PFSK-1 (cell line): ENCODE measurements around the gene RBM44.

Source experiments
- FOXP2 ChIP-seq: optimal IDR thresholded peaks from 2 replicates; pipeline ENCODE3; 2011; ENCODE audit warnings: borderline replicate concordance, control low read depth, inconsistent platforms; ENCODE audit not compliant: insufficient read depth; ENCODE audit errors: extremely low read length, extremely low read depth
- POLR2AphosphoS5 ChIP-seq: IDR thresholded peaks from 2 replicates; pipeline ENCODE4 v1.6.1; 2012; ENCODE audit warnings: low read depth, mild to moderate bottlenecking, control low read depth, low read length, moderate library complexity
- REST ChIP-seq, 2 experiments: IDR thresholded peaks; 2 replicates each; pipeline versions ENCODE4 v1.6.1 to v1.8.0; 2011 to 2012; ENCODE audit warnings: low read depth in 2 of 2, low read length in 2 of 2, control low read depth in 1 of 2, inconsistent platforms in 1 of 2, mild to moderate bottlenecking in 1 of 2, moderate library complexity in 1 of 2; ENCODE audit not compliant: insufficient read depth in 1 of 2
- SIN3A ChIP-seq: IDR thresholded peaks from 2 replicates; pipeline ENCODE4 v1.6.1; 2012; ENCODE audit warnings: mild to moderate bottlenecking, low read length, moderate library complexity, borderline replicate concordance; ENCODE audit not compliant: insufficient read depth
- TAF1 ChIP-seq: IDR thresholded peaks from 2 replicates; pipeline ENCODE4 v1.6.1; 2012; ENCODE audit warnings: low read length, control low read depth, borderline replicate concordance; ENCODE audit not compliant: insufficient read depth

Gene RBM44

GRCh38 chr2:237797253-237797652 lies 1.3 kb upstream of the RBM44 start:
- TF ChIP-seq SIN3A, result no peak
- TF ChIP-seq TAF1, result no peak
- no peak for TF ChIP-seq REST (IDR thresholded peaks at IDR 0.05; ENCODE audit: insufficient read depth in 1 of 2, low read depth in 2 of 2, low read length in 2 of 2)
- no peak for TF ChIP-seq POLR2AphosphoS5
- TF ChIP-seq FOXP2, result no peak

- no peak for TF ChIP-seq POLR2AphosphoS5
- no peak for TF ChIP-seq TAF1
- TF ChIP-seq REST (IDR thresholded peaks at IDR 0.05; ENCODE audit: insufficient read depth in 1 of 2, low read depth in 2 of 2, low read length in 2 of 2), result no peak
- no peak for TF ChIP-seq FOXP2
Observed at GRCh38 chr2:237799060-237799428, 465 bp downstream of the RBM44 start.

GRCh38 chr2:237801466-237801865 lies 2.9 kb downstream of the RBM44 start:
- no peak for TF ChIP-seq FOXP2
- TF ChIP-seq SIN3A, result no peak
- no peak for TF ChIP-seq REST (IDR thresholded peaks at IDR 0.05; ENCODE audit: insufficient read depth in 1 of 2, low read depth in 2 of 2, low read length in 2 of 2)
- no peak for TF ChIP-seq TAF1
- TF ChIP-seq POLR2AphosphoS5, result no peak

- TF ChIP-seq SIN3A, result no peak
- no peak for TF ChIP-seq FOXP2
- no peak for TF ChIP-seq TAF1
- TF ChIP-seq POLR2AphosphoS5, result no peak
- TF ChIP-seq REST (IDR thresholded peaks at IDR 0.05; ENCODE audit: insufficient read depth in 1 of 2, low read depth in 2 of 2, low read length in 2 of 2), result no peak
Observed at GRCh38 chr2:237806334-237806733, 7.8 kb downstream of the RBM44 start.

- TF ChIP-seq POLR2AphosphoS5 (no peak), REST (IDR thresholded peaks at IDR 0.05; ENCODE audit: insufficient read depth in 1 of 2, low read depth in 2 of 2, low read length in 2 of 2) (no peak), TAF1 (no peak), FOXP2 (no peak), SIN3A (no peak)
Observed at GRCh38 chr2:237815637-237816036, 17.1 kb downstream of the RBM44 start.
